COLO829 (cell line): ENCODE measurements around the gene KASH5.

Experiments used
- DNase-seq: peaks from one replicate; pipeline ENCODE4 v3.0.0; 2012; ENCODE audit warnings: low spot score

Gene KASH5

DNA sequence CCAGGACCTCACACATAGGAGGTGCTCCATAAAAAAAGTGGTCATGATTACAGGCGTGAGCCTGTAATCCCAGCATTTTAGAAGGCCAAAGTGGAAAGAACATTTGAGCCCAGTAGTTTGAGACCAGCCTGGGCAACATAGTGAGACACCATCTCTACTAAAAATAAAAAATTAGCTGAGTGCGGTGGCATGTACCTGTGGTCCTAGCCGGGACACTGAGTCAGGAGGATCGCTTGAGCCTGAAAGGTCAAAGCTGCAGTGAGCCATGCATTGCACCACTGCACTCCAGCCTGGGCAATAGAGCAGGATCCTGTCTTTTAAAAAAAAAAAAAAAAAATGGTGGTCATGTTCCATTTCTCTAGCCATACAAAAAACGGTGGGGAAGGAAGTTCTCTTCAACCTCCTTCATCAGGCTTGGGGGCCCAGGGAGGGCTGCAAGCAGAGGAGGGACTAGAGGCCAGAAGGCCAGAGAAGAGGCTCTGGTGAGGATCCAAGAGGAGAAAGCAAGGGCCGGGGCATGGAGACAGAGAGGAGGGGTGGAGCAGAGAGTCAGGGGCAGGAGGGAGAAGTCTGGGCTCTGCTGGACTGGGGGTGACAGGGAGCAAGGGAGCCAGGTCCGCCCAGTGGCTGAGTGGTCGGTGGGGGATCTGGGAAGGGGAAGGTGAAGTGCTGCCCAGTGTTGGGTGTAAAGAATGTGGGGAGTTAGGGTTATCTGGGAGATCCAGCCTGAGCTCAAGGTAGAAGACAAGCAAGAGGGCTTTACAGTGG lies 8.9 kb downstream of the KASH5 start:
- no peak for DNase-seq

- no peak for DNase-seq
These were observed 10.1 kb downstream of the KASH5 start for GRCh38 chr19:49398001-49398615.

DNA sequence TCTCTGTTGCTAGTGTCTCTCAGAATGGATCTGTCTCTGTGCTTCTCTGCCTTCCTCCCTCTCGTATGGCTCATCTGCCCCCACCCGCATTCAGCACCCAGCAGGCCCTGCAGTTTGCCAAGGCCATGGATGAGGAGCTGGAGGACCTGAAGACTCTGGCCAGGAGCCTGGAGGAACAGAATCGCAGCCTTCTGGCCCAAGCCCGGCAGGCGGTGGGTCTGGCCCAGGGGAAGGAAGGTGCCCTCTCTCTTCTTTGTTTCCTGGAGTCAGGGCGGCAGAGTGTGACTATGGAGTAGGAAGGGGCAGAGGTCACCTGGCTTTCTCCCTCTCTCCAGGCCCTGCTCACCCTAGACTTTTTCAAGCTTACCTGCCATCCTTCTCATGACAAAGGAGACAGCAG lies 10.9 kb downstream of the KASH5 start:
- no peak for DNase-seq

DNA sequence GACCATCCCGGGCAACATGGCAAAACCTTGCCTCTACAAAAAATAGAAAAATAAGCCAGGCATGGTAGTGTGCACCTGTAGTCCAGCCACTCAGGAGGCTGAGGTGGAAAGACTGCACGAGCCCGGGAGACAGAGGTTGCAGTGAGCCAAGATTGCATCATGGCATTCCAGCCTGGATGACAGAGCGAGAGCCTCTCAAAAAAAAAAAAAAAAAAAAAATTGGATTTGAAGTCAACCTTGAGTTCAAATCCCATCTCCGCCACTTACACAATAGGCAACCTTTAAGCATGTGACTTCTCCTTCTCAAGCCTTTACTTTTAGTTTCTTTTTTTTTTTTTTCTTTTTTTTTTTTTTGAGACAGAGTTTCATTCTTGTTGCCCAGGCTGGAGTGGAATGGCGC lies 12.0 kb downstream of the KASH5 start:
- DNase-seq: no peak

DNA sequence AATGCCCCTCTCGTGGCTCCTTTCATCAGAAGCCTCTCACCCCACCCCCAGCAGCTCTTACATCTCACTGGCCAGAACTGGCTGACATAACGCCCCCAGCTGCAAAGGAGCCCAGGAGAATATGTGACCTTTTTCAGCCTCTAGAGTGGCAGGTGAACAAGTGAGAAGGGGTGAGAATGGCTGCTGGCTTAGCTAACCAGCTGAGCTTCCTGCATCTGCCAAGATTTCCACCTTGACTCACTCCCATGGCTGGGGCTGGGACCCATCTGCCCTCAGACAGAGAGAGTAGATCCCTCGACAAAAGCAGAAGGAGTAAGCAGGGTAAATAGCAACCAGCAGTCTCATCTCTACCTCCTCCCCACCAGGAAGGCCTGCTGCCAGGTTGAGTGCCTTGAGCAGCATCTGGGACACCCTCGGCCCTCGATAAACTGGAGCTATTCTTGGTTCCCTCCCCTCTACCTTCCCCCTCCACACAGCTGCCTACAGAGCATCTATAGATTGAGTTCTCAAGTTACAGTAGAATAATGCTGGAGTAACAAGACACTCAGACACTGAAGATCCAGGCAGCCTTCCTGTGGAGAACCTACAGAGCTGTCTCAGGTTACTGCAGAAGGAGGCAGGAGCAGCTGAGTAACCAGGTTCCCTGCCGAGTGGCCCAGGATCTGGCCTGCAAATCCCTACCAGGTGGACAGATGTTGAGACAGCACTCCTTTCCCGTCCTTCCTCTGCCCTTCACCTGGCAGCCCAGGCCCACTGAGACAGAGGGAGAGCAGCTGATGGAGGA lies 15.5 kb downstream of the KASH5 start:
- no peak for DNase-seq

DNA sequence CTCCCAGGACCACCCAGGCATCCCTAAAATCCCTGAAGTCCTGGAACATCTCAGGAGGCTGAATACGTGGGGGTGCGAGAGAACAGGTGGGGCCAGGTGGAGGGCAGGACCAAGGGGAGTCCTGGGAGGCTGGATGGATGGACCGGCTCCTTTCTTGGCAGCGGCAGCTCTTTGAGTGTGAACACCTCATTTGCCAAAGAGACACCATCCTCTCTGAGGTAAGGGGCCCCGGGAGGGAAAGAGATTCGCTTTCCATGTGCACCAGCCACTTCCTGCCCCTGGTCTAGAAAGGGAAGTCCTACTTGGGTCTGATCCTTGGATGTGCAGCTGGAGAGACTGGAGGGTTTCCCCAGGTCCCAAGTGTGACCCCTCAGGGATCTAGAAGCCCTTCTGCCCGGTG lies 19.0 kb downstream of the KASH5 start:
- DNase-seq: no peak

GRCh38 chr19:49407482-49408015 lies 19.5 kb downstream of the KASH5 start:
- no peak for DNase-seq

GRCh38 chr19:49408816-49409440 lies 20.9 kb downstream of the KASH5 start:
- DNase-seq: no peak

DNA sequence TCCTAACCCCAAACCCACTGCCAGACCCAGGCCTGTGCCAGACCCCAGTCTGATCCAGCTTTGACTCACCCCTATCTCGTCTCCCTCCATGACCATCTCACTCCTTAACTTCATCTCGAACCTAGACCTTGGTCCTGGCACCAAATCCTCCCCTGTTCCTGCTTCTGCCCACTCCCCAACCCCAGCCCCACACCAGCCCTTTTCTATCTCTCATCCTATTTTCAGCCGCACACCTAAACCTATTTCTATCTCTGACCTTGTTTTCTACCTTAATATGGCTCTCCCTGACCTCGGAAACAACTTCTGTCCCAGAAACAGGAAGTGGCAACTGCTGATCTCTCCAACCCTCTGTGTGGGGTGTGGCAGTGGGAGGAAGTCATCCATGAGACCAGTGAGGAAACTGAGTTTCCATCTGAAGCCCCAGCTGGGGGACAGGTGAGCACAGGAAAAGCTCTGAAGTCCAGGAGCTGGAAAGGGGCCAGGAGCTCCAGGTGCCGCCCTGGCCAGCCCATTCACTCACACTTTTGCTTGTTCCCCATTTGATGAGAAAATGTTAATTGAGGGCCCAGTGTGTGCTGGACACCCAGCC lies 21.5 kb downstream of the KASH5 start:
- no peak for DNase-seq

DNA sequence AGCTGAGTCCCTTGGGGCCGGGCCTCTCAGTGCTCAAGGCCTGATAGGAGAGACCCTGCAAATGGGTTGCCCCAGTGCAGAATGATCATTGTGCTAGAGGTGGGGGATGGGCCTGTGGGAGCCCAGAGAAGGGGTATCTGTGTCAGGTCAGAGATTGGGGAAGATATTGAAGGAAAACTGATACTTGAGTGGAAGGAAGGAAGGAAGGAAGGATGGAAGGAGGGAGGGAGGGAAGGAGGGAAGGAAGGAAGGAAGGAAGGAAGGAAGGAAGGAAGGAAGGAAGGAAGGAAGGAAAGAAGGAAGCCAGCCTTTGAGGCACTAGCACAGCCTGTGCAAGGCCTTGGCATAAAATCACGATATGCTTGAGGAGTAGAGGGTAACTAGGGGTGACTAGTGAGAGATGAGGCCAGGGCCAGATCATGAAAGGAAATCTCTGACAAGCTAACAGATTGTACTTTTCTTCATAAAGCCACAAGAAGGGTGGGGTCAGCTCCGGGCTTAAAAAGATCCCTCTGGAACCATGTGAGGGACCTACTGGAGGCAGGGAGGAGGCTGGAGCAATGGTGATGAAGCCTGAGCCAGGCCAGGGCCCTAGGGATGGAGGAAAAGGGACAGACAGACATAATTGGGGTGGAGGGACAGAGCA lies 23.8 kb downstream of the KASH5 start:
- DNase-seq: no peak

- no peak for DNase-seq
These were observed 25.3 kb downstream of the KASH5 start for GRCh38 chr19:49413348-49413747.

- no peak for DNase-seq
These were observed 26.2 kb downstream of the KASH5 start for GRCh38 chr19:49414256-49414655.

GRCh38 chr19:49415102-49415809 lies 27.2 kb downstream of the KASH5 start:
- DNase-seq: no peak

- DNase-seq: no peak
These were observed 27.8 kb downstream of the KASH5 start for GRCh38 chr19:49415810-49416200.

DNA sequence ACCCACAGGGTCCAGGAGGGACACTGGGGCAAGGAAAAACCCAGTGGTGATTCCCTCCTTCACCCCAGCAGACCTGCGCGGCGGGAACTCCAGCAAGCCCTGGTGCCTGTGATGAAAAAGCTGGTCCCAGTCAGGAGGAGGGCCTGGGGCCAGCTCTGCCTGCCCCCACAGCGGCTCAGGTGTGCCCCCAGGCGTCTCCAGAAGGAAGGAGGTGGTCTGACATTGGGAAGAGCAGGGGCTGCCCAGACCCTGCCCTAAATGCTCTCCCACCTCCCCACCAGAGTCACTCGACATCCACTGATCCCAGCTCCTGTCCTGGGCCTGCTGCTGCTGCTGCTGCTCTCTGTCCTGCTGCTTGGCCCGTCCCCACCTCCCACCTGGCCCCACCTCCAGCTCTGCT lies 29.0 kb downstream of the KASH5 start:
- DNase-seq: no peak

GRCh38 chr19:49418511-49418910 lies 30.5 kb downstream of the KASH5 start:
- no peak for DNase-seq

- no peak for DNase-seq
These were observed 31.1 kb downstream of the KASH5 start for GRCh38 chr19:49419173-49419572.

DNA sequence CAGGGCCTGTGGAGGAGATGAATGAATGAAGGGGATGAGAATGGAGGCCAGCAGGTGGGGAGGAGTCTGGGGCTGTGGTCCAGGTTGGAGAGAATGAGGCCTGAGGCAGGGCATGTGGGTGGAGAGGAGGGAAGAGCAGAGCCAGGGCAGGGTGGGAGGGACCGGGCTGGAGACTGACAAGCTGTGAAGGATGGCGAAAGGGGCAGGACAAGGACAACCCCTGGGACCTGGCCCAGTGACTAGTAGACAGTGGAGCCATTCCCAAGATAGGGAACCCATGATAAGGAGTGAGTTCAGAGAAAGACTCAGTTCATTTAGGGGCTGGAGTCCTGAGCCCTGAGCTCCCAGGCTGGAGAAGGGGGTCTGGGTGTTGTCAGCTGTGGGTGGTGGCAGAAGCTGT lies 32.2 kb downstream of the KASH5 start:
- no peak for DNase-seq

DNA sequence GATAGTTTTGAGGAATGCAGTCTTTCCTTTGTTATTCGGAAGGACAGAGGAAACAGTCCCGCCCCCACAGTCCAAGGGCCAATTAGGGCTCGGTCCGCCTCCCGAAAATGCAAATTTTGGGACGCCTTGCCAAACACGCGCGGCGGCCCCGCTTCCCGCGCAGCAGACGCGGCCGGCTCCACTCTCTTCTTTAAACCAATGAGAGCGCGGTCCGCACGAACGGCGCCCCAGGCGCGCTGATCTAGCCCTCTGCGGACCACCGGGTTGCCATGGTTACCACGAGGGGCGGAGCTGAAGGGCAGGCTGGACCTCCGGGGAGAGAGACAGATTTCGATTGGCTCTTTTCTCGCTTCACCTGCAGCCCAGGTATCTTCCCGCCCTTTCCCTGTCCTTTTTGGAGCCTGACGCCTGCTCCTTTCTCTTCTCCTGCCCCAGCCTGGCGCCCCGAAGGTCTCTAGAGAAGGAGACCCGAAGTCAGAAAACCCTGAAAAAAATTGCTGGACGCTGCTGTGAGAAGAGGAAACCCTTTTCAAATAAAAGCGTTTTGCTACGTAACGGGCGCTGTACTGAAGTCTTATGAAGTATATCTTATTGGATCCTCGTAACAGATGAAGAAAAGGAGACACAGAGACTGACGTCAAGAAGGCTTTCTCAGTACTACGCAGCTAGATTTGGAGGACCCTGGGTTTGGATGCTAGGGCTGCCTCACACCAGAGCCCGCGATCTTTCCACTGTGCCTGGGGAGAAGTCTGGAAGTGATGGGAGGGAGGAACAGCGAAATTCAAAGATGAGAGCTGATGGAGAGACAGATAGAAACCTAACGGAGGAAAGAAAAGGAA lies 33.2 kb downstream of the KASH5 start:
- DNase-seq: peak; percentile 81

- no peak for DNase-seq
These were observed 33.8 kb downstream of the KASH5 start for GRCh38 chr19:49421878-49422202.
